GM19240 (cell line): ENCODE measurements around the gene VWA5B1.
A peak's percentile ranks its signal among the peaks of the same experiment; 100 is the strongest.

Experiments used
- DNase-seq: peaks from one replicate; pipeline ENCODE4 v3.0.0; 2011; ENCODE audit warnings: low spot score; ENCODE audit not compliant: insufficient read length

The VWA5B1 gene

GRCh38 chr1:20366463-20367115 lies 75.9 kb downstream of the VWA5B1 start:
- no peak for DNase-seq

DNA sequence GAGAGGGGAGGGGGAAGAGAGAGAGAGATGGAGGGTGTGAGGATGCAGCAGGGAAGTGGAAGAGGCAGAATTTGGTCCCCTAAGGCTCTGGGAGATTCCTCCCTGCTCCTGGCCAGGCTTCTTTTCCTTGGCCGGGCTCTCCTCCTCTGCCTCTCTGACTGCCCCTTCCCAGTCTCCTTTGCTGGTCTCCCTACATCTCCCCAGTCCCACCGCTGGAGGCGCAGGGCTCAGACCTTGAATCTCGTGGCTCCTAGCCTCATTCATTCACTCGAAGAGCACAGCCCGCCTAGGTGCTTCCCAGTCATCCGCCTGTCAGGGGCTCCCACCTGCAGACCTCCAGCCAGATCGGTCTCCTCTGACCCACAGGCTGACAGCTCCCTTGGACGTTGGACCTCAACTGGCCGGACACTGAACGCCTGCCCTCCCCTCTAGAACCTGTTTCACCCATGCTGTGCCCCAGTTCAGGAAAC lies 76.5 kb downstream of the VWA5B1 start:
- DNase-seq, result no peak

DNA sequence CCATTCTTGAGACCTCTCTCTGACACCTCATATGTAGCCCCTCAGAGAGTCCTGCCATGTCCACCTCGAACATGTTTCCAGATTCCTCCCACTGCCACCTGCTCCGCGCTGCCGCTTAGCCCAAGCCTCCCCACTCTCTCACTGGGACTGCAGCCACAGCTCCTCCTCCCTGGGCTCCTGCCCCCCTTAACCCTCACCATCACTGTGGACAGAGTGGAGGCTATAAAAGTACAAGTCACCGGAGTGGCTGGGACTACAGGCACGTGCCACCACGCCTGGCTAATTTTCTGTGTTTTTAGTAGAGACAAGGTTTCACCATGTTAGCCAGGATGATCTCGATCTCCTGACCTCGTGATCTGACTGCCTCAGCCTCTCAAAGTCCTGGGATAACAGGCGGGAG lies 77.0 kb downstream of the VWA5B1 start:
- DNase-seq, result no peak

- no peak for DNase-seq
These were observed 78.3 kb downstream of the VWA5B1 start for GRCh38 chr1:20368866-20369470.

- no peak for DNase-seq
These were observed 80.0 kb downstream of the VWA5B1 start for GRCh38 chr1:20370698-20371097.

- no peak for DNase-seq
These were observed 80.7 kb downstream of the VWA5B1 start for GRCh38 chr1:20371411-20371810.

- no peak for DNase-seq
These were observed 81.2 kb downstream of the VWA5B1 start for GRCh38 chr1:20371883-20372282.

GRCh38 chr1:20372676-20373075 lies 82.0 kb downstream of the VWA5B1 start:
- no peak for DNase-seq

- DNase-seq, result no peak
These were observed 82.6 kb downstream of the VWA5B1 start for GRCh38 chr1:20373286-20373685.

DNA sequence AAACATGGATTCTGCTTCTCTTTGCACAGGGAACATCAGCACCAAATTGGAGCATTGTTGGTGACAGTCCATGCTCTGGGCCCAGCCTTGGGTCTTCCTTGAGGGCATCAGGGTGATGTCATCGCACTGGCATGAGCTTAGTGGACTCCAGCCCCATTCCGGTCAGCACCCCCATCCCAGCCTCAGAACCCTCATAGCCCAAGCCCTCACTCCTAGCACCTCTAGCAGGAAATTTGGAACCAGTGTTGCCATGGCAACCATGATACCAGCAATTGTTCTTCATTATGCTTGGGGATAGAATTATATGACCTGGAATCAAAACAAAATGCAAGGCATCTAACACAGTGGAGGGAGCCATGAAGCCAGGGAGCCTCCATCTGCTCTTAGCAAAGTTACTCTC lies 83.1 kb downstream of the VWA5B1 start:
- no peak for DNase-seq

GRCh38 chr1:20375563-20375962 lies 84.9 kb downstream of the VWA5B1 start:
- no peak for DNase-seq

DNA sequence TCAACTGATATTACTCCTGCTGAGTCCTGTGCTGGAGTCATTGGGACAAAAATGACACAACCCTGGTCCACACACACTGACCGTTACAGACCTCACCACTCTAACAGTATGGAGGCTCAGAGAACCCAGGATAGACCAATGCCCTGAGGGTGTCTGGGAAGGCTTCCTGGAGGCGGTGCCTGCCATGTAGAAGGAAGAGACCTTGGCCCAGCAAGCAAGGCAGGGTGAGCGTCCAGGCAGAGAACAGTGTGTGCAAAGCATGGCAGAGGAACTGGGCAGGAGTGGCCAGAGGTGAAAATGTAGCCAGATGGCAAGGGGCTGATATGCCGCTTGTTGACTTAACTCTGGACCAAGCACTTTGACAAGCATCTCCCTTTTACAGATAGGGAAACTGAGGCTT lies 85.5 kb downstream of the VWA5B1 start:
- no peak for DNase-seq

GRCh38 chr1:20376880-20377494 lies 86.3 kb downstream of the VWA5B1 start:
- DNase-seq, result peak; percentile 39

DNA sequence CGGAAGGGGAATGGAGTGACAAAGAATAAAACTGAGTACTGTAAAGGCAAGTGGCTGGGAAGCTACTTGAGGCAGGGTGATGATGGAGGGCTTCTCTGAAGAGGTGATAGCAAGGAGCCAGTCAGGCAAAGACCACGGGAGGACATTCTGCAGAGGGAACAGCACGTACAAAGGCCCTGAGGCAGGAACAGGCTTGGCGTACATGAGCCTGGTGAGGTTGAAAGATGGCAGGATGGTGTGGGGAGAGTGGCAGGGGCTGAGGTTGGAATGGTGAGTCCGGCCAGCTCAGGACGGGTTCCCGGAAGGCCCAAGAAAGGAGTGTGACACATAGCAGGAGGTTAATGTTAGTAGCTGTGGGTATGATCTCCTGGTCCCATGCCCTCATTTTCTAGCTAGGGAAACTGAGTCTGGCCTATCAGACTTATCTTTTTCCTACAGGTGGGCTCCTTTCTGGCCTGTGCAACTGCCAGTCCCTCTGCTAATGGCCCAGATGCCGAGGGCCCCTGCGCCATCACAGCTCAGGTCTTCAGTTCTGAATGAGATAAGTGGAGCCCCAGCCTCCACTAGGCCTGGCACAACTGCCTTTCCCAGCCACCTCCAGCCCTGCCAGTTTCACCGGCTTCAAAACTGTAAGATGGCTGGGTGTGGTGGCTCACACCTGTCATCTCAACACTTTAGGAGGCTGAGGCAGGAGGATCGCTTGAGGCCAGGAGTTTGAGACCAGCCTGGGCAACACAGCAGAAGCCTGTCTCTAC lies 87.0 kb downstream of the VWA5B1 start:
- DNase-seq, result no peak

- DNase-seq, result no peak
These were observed 88.4 kb downstream of the VWA5B1 start for GRCh38 chr1:20379075-20379474.

DNA sequence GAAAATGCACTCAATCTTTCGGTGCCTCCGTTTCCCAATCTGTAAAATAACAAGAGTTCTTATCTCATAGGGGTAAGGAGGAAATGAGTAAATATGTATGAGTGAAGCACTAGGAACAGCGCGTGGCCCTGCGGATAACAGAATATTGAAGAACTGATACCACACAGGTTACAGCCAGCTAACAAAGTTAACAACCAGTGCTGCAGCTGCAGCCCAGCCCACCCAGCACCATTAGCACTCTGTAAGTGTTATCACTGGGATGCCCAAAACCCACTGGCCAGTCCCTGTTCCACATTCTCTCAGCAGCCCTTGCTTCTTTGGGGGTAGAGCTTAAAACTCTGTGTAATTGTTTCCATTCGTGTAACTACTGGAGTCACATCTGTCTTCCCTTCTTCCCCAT lies 89.5 kb downstream of the VWA5B1 start:
- DNase-seq, result no peak

- no peak for DNase-seq
These were observed 90.0 kb downstream of the VWA5B1 start for GRCh38 chr1:20380616-20381035.

- no peak for DNase-seq
These were observed 90.5 kb downstream of the VWA5B1 start for GRCh38 chr1:20381045-20381641.

DNA sequence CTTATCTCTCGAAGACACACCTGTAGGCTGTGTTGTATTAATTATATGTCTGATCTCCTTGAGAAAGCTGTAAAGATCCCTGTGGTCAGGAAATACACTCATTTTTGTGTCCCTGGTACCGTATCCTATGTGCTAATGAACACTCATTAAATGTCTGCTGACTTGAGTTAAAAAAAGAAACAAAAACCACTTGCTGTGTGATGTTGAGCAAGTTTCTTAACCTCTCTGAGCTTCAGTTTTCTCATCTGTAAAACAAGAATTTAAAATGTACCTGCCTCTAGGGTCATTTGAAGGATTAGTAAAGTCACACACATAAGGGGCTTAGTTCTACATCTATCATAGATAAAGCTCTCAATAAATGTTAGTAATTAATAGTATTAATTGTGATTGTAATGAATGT lies 91.3 kb downstream of the VWA5B1 start:
- no peak for DNase-seq

DNA sequence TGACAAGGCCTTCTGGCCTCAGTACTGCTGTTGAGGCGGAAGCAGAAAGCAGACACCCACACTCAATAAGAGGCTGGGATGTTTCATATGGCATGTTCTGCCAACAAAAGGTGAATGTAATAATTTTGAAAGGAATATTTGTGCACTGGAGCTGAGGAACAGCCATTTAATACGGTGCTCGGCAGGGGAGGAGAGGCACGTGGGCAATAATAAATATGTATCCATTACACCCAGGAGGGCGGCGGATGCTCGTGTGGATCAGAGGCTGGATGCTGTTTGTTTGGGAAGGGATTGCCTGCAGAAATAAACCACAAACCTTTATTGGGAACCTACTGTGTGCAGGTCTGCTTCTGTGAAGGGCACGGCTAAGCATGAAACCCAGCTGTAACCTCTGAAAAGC lies 92.0 kb downstream of the VWA5B1 start:
- no peak for DNase-seq

- DNase-seq, result no peak
These were observed 93.0 kb downstream of the VWA5B1 start for GRCh38 chr1:20383631-20384030.

DNA sequence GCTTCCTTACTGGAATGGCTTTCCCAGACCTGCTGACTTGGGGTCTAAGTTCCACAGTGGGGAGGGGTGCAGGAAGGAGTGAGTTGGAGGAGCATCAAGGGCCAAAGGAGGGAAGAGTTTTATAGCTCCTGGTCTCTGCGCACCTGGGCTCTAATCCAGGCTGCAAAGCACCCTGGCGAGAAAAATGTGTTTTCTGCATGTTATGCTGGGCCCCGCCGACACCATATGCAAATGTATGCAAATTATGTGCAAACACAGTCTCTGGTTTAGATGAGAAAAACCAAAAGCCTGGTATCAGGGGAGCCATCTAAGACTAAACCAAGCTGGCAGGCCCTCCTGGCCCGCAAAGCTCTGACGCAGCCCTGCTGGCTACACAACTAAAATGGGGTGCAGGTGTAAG lies 95.0 kb downstream of the VWA5B1 start:
- no peak for DNase-seq
